ENCODE data around the gene SERPINF2.
"Not testable (repeated sequence)": the region's sequence is repeated elsewhere in the genome, so short reads cannot be mapped to it uniquely, and the experiment has no call there.

SERPINF2 gene

DNA sequence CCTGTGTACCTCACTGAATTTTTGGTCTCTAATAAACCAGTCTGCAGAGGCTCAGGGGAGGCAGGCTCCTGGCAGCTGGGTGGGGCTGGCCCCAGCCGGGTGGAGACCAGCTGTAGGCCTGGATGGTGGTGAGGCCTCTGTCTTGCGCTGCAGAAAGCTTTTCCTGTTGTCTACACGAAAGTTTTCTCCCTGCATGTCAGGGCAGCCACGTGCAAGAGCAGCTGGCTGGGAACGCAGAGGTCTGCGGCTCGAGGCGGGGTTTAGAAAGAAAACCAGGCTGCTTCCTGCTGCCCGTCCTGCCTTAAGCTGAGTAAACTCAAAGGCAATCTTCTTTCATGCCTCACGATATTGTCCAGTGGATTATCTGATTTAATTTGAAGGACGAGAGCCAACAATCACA, 21.6 kb downstream of the SERPINF2 start:
- no peak for DNase-seq

DNA sequence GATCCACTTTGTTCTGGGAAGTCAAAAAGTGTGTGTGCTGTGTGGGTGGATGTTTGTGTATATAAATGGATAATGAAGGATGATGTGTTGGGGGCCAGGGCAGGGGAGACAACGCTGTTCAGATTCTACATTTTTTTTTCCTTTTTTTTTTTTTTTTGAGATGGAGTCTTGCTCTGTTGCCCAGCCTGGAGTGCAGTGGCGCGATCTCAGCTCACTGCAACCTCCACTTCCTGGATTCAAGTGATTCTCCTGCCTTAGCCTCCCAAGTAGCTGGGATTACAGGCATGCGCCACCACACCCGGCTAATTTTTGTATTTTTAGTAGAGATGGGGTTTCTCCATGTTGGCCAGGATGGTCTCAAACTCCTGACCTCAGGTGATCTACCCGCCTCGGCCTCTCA, 22.0 kb downstream of the SERPINF2 start:
- DNase-seq: not testable (repeated sequence)

DNA sequence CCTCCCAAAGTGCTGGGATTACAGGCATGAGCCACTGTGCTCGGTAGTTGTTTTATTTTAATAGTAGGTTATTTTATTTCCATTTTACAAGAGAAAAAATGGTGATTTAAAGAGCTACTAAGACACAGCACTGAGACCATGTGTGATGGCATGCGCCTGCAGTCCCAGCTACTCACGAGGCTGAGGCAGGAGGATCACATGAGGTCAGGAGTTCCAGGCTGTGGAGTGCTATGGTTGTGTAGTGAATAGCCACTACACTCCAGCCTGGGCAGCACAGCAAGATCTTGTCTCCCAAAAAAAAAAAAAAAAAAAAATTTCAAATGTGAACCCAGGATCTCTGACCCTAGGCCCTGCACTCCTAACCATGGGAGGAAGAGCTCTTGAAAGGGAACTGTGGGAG, 22.9 kb downstream of the SERPINF2 start:
- no peak for DNase-seq

DNA sequence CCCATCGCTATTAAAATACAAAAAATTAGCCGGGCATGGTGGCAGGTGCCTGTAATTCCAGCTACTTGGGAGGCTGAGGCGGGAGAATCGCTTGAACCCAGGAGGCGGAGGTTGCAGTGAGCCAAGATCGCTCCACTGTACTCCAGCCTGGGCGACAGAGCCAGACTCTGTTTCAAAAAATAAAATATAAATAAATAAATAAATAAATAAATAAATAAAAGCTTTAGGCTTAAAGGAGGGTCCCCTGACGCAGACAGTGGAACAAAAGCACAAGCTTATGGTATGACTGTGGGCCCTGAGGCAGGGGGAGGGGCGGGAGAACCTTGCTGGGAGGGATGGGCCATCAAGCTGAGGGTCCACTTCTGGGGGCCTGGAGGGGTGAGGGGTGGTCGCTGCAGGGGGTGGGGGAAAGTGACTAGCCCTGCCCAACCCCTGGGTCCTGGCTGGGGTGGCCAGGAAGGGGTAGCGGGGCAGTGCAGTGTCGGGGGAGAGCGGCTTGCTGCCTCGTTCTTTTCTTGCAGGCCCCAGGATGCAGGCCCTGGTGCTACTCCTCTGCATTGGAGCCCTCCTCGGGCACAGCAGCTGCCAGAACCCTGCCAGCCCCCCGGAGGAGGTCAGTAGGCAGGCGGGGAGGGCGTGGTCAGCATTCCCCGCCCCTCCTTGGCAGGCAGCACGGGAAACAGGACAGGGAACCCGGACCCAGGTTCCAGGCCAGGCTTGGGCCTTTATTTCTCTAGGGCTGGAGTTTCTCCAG, 23.9 kb downstream of the SERPINF2 start:
- DNase-seq: no peak

DNA sequence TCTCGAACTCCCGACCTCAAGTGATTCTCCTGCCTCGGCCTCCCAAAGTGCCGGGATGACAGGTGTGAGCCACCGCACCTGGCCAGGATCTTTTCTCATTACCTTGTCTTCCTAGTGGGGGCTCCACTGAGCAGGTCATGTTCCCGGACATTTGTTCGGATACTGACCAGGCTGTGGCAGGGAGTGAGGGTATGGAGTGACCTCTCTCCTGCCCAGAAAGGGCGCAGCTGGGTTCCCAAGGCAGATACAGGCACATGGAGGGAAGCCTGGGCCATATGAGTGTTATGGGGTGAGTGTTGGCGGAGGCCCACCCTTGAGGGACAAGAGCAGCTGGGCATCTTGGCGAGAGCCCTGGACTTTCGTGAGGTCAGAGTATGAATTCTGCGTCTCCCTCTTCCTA, 24.7 kb downstream of the SERPINF2 start:
- DNase-seq: no peak

DNA sequence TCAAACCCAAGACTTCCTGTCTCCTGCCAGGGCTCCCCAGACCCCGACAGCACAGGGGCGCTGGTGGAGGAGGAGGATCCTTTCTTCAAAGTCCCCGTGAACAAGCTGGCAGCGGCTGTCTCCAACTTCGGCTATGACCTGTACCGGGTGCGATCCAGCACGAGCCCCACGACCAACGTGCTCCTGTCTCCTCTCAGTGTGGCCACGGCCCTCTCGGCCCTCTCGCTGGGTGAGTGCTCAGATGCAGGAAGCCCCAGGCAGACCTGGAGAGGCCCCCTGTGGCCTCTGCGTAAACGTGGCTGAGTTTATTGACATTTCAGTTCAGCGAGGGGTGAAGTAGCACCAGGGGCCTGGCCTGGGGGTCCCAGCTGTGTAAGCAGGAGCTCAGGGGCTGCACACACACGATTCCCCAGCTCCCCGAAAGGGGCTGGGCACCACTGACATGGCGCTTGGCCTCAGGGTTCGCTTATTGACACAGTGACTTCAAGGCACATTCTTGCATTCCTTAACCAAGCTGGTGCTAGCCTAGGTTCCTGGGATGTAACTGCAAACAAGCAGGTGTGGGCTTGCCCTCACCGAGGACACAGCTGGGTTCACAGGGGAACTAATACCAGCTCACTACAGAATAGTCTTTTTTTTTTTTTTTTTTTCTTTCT, 27.3 kb downstream of the SERPINF2 start:
- no peak for DNase-seq

DNA sequence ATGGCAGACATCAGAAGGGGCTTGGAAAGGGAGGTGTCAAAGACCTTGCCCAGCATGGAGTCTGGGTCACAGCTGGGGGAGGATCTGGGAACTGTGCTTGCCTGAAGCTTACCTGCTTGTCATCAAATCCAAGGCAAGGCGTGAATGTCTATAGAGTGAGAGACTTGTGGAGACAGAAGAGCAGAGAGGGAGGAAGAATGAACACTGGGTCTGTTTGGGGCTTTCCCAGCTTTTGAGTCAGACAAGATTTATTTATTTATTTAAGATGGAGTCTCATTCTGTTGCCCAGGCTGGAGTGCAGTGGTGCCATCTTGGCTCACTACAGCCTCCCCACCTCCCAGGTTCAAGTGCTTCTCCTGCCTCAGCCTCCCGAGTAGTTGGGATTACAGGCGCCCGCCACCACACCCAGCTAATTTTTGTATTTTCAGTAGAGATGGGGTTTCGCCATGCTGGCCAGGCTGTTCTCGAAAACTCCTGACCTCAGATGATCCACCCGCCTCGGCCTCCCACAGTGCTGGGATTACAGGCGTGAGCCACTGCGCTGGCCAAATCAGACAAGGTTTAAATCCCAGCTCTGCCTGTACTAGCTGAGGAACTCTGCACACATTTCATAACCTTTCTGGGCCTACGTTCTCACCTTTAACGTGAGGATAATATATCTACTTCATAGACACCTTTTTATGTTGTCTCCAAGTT, 30.5 kb downstream of the SERPINF2 start:
- peak in 1 of 2 experiments; percentile 21 for DNase-seq

DNA sequence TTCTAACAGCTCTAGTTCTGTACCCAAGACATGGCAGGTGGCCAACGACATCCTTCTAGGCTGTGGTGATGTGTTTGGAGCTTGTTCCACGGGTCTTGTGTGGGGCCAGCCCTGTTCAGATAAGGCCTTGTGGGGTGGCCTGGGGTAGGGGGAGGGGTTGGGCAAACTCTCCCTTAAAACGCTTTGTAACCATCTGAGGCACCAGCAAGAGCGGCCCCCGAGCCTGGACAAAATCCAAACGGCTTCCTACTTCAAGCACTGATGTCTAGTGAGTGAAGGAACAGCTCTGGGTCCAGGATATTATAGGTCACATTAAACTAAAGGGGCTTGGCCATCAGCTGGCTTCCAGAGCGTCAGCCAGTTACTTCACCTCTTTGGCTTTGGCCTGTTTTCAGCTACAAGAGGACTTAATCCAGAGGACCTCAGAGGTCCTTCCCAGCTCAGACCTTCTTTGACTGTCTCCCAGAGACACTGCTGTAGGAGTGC, 31.1 kb downstream of the SERPINF2 start:
- no peak for DNase-seq

DNA sequence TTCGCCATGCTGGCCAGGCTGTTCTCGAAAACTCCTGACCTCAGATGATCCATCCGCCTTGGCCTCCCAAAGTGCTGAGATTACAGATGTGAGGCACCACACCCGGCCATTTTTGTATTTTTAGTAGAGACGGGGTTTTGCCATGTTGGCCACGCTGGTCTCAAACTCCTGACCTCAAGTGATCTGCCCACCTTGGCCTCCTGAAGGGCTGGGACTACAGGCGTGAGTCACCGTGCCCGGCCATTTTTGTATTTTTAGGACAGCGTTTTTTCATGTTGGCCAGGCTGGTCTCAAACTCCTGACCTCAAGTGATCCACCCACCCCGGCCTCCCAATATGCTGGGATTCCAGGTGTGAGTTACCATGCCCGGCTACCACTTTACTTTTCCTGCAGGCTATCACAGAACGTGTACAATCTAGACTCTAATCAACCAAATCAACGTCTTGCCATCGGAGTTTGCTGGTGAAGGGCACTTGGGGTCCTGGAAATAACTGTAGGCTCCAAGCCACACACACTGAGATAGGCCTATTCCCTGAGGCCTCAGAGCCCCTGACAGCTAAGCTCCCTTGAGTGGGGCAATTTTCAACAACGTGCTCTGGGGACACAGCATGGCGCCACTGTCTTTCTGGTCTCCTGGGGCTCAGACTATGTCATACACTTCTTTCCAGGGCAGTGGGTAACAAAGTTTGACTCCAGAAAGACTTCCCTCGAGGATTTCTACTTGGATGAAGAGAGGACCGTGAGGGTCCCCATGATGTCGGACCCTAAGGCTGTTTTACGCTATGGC, 31.9 kb downstream of the SERPINF2 start:
- DNase-seq: no peak

DNA sequence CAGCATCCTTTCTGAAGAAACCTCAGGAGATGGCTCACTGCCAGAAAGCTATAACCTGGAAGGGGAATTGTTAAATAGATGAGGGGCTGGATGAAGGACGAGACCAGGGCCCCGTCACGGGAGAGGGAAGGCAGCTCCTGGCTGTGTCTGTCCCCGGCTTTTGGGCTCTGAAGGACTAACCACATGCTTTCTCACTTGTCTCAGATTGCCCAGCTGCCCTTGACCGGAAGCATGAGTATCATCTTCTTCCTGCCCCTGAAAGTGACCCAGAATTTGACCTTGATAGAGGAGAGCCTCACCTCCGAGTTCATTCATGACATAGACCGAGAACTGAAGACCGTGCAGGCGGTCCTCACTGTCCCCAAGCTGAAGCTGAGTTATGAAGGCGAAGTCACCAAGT, 33.7 kb downstream of the SERPINF2 start:
- DNase-seq: no peak

DNA sequence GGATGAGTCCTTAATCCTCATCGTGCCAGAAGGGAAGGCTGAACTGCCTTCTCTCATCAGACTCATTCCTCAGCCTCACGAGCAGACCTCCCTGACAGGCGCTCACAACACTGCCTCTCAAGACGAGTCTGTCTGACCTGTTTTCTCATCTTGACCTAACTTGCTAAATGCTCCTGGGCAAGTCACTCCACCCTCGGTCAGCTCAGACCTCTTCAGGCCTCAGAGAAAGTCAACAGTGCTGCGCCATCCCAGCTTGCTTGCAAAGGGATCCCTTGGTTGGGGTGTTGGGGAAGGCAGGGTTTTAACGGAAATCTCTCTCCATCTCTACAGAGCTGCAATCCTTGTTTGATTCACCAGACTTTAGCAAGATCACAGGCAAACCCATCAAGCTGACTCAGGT, 34.2 kb downstream of the SERPINF2 start:
- no peak for DNase-seq

DNA sequence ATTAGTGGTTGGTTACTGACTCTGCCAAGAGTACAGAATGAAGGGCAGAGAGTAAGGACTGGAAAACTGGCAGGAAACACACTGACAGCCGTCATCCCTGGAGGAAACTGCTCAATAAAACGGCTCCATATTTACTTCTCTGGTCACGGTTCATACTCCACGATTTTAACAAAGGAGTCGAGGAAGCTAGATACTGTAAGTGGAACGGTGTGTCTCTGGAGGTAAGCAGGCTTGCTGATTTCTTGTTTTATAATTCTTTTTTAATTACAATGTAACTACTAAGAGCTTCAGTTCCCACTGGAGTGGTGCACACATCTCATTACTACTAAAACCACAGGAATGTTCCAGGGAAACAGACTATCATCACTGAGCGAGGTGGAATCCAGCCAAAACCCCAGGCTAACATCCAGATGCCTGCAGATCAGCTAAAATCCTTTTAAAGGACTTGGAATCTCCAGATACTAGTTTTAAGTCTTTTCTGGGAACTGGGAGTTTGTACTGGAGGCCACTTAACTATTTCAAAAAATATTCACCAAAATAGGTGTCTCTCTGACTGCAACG, 37.0 kb downstream of the SERPINF2 start:
- peak in 1 of 2 experiments; percentile 77 for DNase-seq

DNA sequence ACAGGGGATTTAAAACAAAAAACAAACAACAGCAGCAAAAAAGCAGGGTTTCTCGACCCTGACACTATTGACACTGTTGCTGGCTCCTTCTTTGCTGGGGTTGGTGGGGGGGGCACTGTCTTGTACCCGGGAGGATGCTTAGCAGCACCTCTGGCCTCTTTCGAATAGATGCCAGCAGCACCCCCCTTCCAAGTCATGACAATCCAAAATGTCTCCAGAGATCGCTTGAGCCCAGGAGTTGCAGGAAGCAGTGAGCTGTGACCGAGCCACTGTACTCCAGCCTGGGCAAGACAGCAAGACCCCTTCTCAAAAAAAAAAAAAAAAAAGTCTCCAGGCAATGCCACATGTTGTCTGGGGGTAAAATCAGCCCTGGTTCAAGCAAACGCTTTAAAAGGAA, 39.5 kb downstream of the SERPINF2 start:
- DNase-seq: no peak

DNA sequence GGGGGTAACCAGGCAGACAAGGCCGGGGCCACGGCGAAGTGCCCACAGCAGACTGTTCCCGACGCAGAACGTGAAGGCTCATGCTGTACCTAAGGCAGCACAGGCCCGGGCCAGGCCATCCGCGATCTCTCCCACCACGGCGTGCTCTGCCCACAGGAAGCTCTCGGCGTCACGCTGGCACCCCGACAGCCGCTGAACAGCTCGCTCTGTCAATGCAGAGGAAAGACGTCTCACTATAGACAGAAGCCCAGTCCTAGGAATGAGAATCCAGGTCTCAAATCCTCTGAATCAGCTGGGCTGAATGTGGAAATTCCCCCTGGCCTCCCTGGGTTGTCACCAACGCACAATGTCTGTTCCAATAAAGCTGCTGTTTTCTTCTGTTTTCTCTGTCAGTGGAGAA, 40.6 kb downstream of the SERPINF2 start:
- no peak for DNase-seq

DNA sequence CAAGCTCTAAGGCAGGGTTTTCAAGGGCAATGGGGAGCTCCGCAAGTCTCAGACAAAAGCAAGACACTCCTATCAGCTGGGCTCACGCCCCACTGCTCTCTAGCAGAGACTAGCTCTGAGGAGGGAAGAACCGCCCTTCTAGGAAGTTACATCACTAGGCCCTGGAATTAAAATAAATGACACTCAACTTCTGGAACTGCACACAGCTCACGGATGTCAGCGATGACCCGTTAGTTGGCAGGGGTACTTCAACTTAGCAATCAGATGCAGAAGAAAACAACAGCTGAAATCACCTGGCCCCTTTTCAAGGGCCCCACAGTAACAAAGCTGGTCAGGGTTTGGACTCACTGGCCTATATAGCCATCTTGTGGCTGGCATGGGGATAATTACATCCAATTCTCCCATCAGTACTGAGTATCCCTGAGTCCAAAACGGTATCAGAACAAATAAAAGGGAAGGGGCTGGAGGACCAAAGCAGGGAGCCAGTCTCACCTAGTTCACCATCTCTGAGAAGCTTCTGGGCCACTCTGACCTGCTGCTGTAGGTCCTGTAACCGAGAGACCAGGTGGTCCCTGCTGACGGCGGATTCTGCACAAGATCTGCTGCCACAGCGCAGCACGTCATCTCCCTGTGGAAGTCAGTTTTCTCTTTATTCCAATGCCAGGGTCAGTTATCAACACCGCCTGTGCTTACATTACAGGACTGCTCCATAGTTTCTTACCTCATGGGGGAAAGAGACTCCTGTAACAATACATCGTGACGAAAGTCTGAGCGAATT, 41.4 kb downstream of the SERPINF2 start:
- peak; percentile 17 to 32 for DNase-seq

DNA sequence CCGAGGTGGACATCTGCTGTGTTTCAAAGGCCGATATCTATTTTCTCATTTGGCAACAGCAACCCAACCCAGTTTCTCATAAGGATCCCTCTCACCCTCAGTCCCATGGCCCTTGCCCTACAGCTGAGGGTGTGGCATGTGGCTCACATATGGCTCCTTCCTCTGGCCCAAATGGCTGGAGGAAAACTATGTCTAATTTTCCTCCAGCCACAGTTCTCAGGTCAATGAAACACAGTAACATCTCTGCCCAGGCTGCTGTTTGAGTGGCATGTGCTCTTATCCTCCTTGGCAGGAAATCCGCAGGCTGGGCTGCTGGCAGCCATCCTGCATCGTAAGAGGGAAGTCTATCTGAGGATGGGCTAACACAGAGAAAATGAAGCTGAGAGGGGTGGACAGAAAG, 43.3 kb downstream of the SERPINF2 start:
- no peak for DNase-seq

DNA sequence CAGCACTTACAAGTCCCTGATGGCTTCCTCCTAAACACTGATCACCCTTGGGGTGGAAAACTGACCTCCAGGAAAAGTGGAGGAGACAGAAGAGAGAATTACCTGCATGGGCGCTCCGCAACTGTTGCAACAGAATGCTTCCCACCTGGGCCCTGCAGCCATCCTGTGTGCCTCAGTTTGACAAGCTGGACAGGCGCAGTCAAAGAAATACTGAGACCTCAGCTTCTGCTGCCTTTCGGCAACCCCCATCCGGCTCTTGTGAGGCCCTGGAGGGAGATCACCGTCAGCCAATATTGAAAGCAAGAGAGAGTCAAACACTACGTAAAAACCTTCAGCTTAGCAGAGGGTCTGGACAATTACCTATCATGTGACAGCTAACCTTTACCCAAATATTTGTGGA, 44.0 kb downstream of the SERPINF2 start:
- DNase-seq: no peak

DNA sequence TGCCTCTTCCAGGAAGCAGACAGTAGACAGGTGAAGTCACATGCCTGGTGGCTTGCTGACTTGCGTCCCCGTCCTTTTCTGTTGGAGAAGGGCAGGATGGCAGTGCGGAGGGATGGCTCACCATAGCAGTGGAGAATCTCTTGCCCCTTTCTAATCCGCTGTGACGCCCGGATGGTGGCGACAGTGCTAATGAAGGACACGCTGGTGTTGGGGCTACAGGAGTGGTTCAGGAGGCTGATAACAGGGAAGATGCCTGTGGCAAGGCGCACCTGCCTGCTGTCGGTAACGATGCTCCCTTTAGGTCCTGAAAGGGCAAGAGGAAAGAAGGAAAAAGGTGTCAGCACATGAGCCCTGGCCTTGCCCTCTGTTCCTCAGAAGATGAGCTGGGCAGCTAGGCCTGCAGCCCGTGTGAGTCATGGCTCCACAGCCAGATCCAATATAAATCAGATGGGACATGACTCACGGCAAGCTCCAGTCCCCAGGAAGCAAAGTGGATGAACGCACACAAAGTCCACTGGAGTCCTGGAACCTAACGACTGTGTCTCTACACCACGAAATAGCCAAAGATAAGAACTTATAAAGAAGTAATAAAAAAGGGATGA, 44.7 kb downstream of the SERPINF2 start:
- DNase-seq: peak; percentile 84 to 85

DNA sequence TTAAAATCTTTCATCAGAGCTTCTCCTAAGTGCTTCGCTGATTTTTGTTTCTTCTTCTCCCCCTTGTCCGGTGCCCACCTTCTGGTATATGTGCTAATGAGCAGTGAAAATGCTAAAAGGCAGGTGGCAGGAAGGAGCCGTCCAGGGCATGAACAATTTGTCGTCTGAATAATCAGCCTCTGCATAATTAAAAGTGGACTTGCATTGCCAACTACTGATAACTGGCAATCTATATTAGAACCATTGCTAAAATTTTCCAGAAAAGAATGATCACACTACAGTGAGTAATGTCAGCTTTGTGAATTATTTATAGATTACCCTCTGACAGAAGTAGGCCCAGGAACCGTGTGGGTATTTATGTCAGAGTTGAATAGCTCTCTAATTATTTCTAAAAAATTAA, 47.3 kb downstream of the SERPINF2 start:
- no peak for DNase-seq

DNA sequence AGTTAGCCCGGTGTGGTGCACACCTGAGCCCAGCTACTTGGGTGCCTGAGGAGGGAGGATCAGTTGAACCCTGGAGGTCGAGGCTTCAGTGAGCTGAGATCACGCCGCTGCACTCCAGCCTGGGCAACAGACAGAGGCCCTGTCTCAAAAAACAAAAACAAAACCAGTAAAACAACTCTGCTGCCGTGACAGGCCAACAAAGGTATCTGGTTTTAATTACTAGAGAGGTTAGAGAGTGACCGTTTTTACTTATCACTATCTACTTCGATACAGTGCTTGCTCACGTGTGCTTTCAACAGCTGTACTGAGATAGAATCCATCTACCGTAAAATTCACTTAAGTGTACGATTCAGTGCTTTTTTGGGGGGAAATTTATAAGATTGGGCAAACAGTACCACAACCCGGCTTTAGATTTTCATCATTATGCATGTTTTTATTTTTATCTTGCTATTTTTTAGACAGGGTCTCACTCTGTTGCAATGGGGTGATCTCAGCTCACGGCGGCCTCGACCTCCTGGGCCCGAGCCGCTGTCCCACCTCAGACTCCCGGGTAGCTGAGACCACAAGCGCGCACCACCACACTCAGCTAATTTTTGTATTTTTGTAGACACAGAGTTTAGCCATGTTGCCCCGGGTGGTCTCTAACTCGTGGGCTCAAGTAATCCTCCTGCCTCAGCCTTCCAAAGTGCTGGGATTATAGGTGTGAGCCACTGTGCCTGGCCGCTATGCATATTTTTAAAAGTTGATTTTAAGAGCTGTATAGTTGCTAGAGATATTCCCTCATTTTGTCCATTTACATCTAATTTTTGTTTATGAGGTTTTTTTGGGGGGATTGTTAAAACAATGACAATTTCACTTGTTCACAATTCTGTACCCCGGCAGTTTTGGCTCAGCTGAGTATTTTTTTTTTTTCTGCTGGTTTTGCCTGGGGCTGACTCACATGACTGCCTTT, 50.1 kb downstream of the SERPINF2 start:
- no peak for DNase-seq

All from SW 1271 (cell line).